Measurements from ENCODE around the gene SYNE2. TPM values are rescaled to one million over a fixed set of nuclear protein-coding genes. Genes with fewer than 3 reads are reported as not detected.

The SYNE2 gene
- total RNA-seq, 2 donors from 2014 or later, result 147 to 153 TPM

- peaks cover 5% of the 10 kb centered on the region for H3K36me3 ChIP-seq
- no peaks in the 10 kb centered on the region for H3K9me3 ChIP-seq
- no peak overlapping the region for H3K9ac ChIP-seq (ENCODE audit: low read depth in 2 of 2, low read length in 2 of 2)
- H3K4me1 ChIP-seq, result no peaks in the 10 kb centered on the region
- H3K4me3 ChIP-seq, result no peak overlapping the region
- H3K27ac ChIP-seq, result no peak overlapping the region
- TF ChIP-seq CTCF (IDR thresholded peaks at IDR 0.05), result no peak
- H3K27me3 ChIP-seq, result no peaks in the 10 kb centered on the region
- intact Hi-C loops (cut with DNase I), result no loop called here
- no peak for DNase-seq
Observed at GRCh38 chr14:64194404-64194803, 341.6 kb downstream of the SYNE2 start.

- Histone ChIP-seq H3K9ac (ENCODE audit: low read depth in 2 of 2, low read length in 2 of 2) (no peak overlapping the region), H3K4me1 (no peaks in the 10 kb centered on the region), H3K9me3 (no peaks in the 10 kb centered on the region), H3K27me3 (no peaks in the 10 kb centered on the region), H3K27ac (no peak overlapping the region), H3K36me3 (peaks cover 5% of the 10 kb centered on the region), H3K4me3 (no peak overlapping the region)
- DNase-seq, result no peak
- TF ChIP-seq CTCF (IDR thresholded peaks at IDR 0.05), result no peak
- intact Hi-C loops (cut with DNase I), result no loop called here
Observed at GRCh38 chr14:64195199-64195598, 342.4 kb downstream of the SYNE2 start.

- intact Hi-C loops (cut with DNase I), result no loop called here
- no peak for DNase-seq
- H3K9ac ChIP-seq (ENCODE audit: low read depth in 2 of 2, low read length in 2 of 2), result no peak overlapping the region
- no peak for TF ChIP-seq CTCF (IDR thresholded peaks at IDR 0.05)
- H3K9me3 ChIP-seq, result no peaks in the 10 kb centered on the region
- H3K4me3 ChIP-seq, result no peak overlapping the region
- peaks cover 5% of the 10 kb centered on the region for H3K36me3 ChIP-seq
- H3K27me3 ChIP-seq, result no peaks in the 10 kb centered on the region
- H3K27ac ChIP-seq, result no peak overlapping the region
- H3K4me1 ChIP-seq, result no peaks in the 10 kb centered on the region
Observed at GRCh38 chr14:64196056-64196455, 343.3 kb downstream of the SYNE2 start.

GRCh38 chr14:64196814-64197411 lies 344.1 kb downstream of the SYNE2 start:
- H3K9ac ChIP-seq (ENCODE audit: low read depth in 2 of 2, low read length in 2 of 2), result peak overlapping the region in 1 of 2 donors; percentile 16
- intact Hi-C loops (cut with DNase I), result no loop called here
- no peaks in the 10 kb centered on the region for H3K27me3 ChIP-seq
- no peak overlapping the region for H3K27ac ChIP-seq
- peaks cover 5% of the 10 kb centered on the region for H3K36me3 ChIP-seq
- no peaks in the 10 kb centered on the region for H3K4me1 ChIP-seq
- peak overlapping the region; percentile 12 for H3K4me3 ChIP-seq
- no peak for TF ChIP-seq CTCF (IDR thresholded peaks at IDR 0.05)
- no peak for DNase-seq
- H3K9me3 ChIP-seq, result no peaks in the 10 kb centered on the region

GRCh38 chr14:64197996-64198395 lies 345.2 kb downstream of the SYNE2 start:
- H3K27me3 ChIP-seq, result no peaks in the 10 kb centered on the region
- no peak for DNase-seq
- H3K9me3 ChIP-seq, result no peaks in the 10 kb centered on the region
- no peaks in the 10 kb centered on the region for H3K36me3 ChIP-seq
- no peaks in the 10 kb centered on the region for H3K4me1 ChIP-seq
- intact Hi-C loops (cut with DNase I), result no loop called here
- H3K4me3 ChIP-seq, result no peak overlapping the region
- no peak for TF ChIP-seq CTCF (IDR thresholded peaks at IDR 0.05)
- H3K9ac ChIP-seq (ENCODE audit: low read depth in 2 of 2, low read length in 2 of 2), result no peak overlapping the region
- no peak overlapping the region for H3K27ac ChIP-seq
